Measurements from ENCODE around the gene MAP3K6.

Gene MAP3K6

GRCh38 chr1:27400082-27400962 is 33.6 kb upstream of the MAP3K6 start:
- H3K4me3 ChIP-seq (ENCODE audit: low read depth, low read length), result no peak overlapping the region
- no peak for TF ChIP-seq CTCF (conservative IDR thresholded peaks at IDR 0.05; ENCODE audit: low read depth, low read length)
- no peak for DNase-seq (ENCODE audit: low read depth)

GRCh38 chr1:27399251-27400025 is 32.7 kb upstream of the MAP3K6 start:
- no peak for TF ChIP-seq CTCF (conservative IDR thresholded peaks at IDR 0.05; ENCODE audit: low read depth, low read length)
- DNase-seq (ENCODE audit: low read depth), result no peak
- no peak overlapping the region for H3K4me3 ChIP-seq (ENCODE audit: low read depth, low read length)

- TF ChIP-seq CTCF (conservative IDR thresholded peaks at IDR 0.05; ENCODE audit: low read depth, low read length), result no peak
- no peak for DNase-seq (ENCODE audit: low read depth)
- H3K4me3 ChIP-seq (ENCODE audit: low read depth, low read length), result no peak overlapping the region
Measured at GRCh38 chr1:27398405-27399149, 31.8 kb upstream of the MAP3K6 start.

GRCh38 chr1:27397749-27398148 is 31.0 kb upstream of the MAP3K6 start:
- H3K4me3 ChIP-seq (ENCODE audit: low read depth, low read length), result no peak overlapping the region
- TF ChIP-seq CTCF (conservative IDR thresholded peaks at IDR 0.05; ENCODE audit: low read depth, low read length), result no peak
- no peak for DNase-seq (ENCODE audit: low read depth)

GRCh38 chr1:27397110-27397509 is 30.3 kb upstream of the MAP3K6 start:
- DNase-seq (ENCODE audit: low read depth), result no peak
- H3K4me3 ChIP-seq (ENCODE audit: low read depth, low read length), result no peak overlapping the region
- TF ChIP-seq CTCF (conservative IDR thresholded peaks at IDR 0.05; ENCODE audit: low read depth, low read length), result no peak

- TF ChIP-seq CTCF (conservative IDR thresholded peaks at IDR 0.05; ENCODE audit: low read depth, low read length), result peak; percentile 91
- peak; percentile 68 for DNase-seq (ENCODE audit: low read depth)
- H3K4me3 ChIP-seq (ENCODE audit: low read depth, low read length), result no peak overlapping the region
Measured at GRCh38 chr1:27395441-27396195, 28.9 kb upstream of the MAP3K6 start.

Measured in choroid plexus epithelial cell (primary cell).